Hepatocyte (in vitro differentiated cells): Measurements from ENCODE around the gene IFT88. TPM values are rescaled to one million over a fixed set of nuclear protein-coding genes. Genes with fewer than 3 reads are reported as not detected.

Source experiments
- DNase-seq: peaks from one replicate; pipeline ENCODE4 v3.0.0-alpha.2; 2016; ENCODE audit warnings: low spot score
- H2AFZ ChIP-seq: fragments of 200-600 bp; sonication (generic); 2 replicates; pipeline ENCODE4 v1.6.0; 2016; ENCODE audit warnings: antibody characterized with exemption, mild to moderate bottlenecking
- H3K27ac ChIP-seq: fragments of 200-600 bp; sonication (generic); 2 replicates; pipeline ENCODE4 v1.5.1; 2016; ENCODE audit warnings: mild to moderate bottlenecking
- H3K27me3 ChIP-seq: fragments of 200-600 bp; sonication (generic); 2 replicates; pipeline ENCODE4 v1.6.1; 2016
- H3K36me3 ChIP-seq: fragments of 200-600 bp; sonication (generic); replicated peaks from 2 replicates; pipeline ENCODE4 v1.5.1; 2016; ENCODE audit warnings: low read depth; ENCODE audit not compliant: insufficient read depth
- H3K4me1 ChIP-seq: fragments of 200-600 bp; sonication (generic); 2 replicates; pipeline ENCODE4 v1.5.1; 2016; ENCODE audit warnings: mild to moderate bottlenecking, moderate library complexity; ENCODE audit not compliant: insufficient read depth
- H3K4me2 ChIP-seq: fragments of 200-600 bp; sonication (generic); 2 replicates; pipeline ENCODE4 v1.6.0; 2016
- H3K4me3 ChIP-seq: fragments of 200-600 bp; sonication (generic); 2 replicates; pipeline ENCODE4 v1.5.1; 2016; ENCODE audit warnings: mild to moderate bottlenecking
- H3K79me2 ChIP-seq: fragments of 200-600 bp; sonication (generic); 2 replicates; pipeline ENCODE4 v1.6.0; 2017; ENCODE audit warnings: mild to moderate bottlenecking
- H3K9me2 ChIP-seq: fragments of 200-600 bp; sonication (generic); replicated peaks from 2 replicates; pipeline ENCODE4 v1.6.0; 2017; ENCODE audit warnings: mild to moderate bottlenecking; ENCODE audit not compliant: insufficient read depth
- H3K9me3 ChIP-seq: fragments of 200-600 bp; sonication (generic); 2 replicates; pipeline ENCODE4 v1.5.1; 2016; ENCODE audit warnings: low read depth, mild to moderate bottlenecking
- H4K20me1 ChIP-seq: fragments of 200-600 bp; sonication (generic); 2 replicates; pipeline ENCODE4 v1.6.0; 2016; ENCODE audit warnings: mild to moderate bottlenecking; ENCODE audit not compliant: insufficient read depth, poor library complexity, severe bottlenecking
- CTCF ChIP-seq: fragments of 200-600 bp; sonication (generic); IDR thresholded peaks from 2 replicates; pipeline ENCODE4 v1.5.1; 2016; ENCODE audit warnings: antibody characterized with exemption, mild to moderate bottlenecking; ENCODE audit not compliant: poor library complexity
- EZH2 ChIP-seq: fragments of 200-600 bp; sonication (generic); IDR thresholded peaks from 2 replicates; pipeline ENCODE4 v1.6.1; 2016; ENCODE audit warnings: antibody characterized with exemption, mild to moderate bottlenecking, borderline replicate concordance
- EZH2phosphoT487 ChIP-seq: fragments of 200-600 bp; sonication (generic); IDR thresholded peaks from one replicate; pipeline ENCODE4 v1.6.1; 2018; ENCODE audit warnings: antibody characterized with exemption, mild to moderate bottlenecking, low read depth, moderate library complexity; ENCODE audit not compliant: unreplicated experiment, severe bottlenecking
- WGBS: methylation state at CpG from one replicate; pipeline ENCODE4 v1.1.6; 2016; ENCODE audit warnings: low lambda C conversion rate; ENCODE audit errors: missing lambda C conversion rate; 5-methylcytosine and 5-hydroxymethylcytosine counted together
- polyA plus RNA-seq: library from polyadenylated mRNA; unstranded; fragments of >200 nt; fragmentation: Nextera tagmentation; extraction: Ambion mirVana; gene quantifications from 2 replicates; pipeline ENCODE4 v1.2.1, GENCODE V29; 2016
- total RNA-seq: library from RNA; depleted of rRNA; stranded (reverse); fragments of >200 nt; gene quantifications from 2 replicates; pipeline ENCODE4 v1.2.3, GENCODE V29; 2014

Gene IFT88
- total and polyA plus RNA-seq, 2 experiments from 2014 or later: 9.2 to 19.2 TPM

DNA sequence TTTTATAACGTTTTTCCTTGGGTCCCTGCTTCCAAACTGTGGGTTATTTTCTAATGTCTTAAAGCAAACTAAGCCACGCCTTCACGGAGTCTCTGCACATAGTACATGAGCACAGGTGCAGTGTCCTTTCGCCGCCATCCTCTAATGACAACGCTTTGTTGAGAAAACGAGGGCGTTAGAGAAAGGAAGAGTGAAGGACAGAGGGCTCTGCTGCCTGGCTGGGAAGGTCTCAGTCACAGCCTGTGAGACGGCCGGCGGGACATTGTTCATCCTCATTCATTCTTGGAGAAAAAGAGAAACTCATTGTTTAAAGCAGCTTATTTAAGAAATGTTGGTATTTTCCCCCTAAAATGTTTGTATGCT, 146.0 kb downstream of the IFT88 start:
- no peak for DNase-seq
- Histone ChIP-seq H3K4me1 (peaks cover 7% of the 10 kb centered on the region), H3K27ac (no peak overlapping the region), H3K9me3 (no peaks in the 10 kb centered on the region), H4K20me1 (no peaks in the 10 kb centered on the region), H3K36me3 (no peaks in the 10 kb centered on the region), H3K4me2 (peak overlapping the region; percentile 75), H3K4me3 (no peak overlapping the region), H3K79me2 (no peaks in the 10 kb centered on the region), H3K27me3 (no peaks in the 10 kb centered on the region), H3K9me2 (no peaks in the 10 kb centered on the region), H2AFZ (peak overlapping the region; percentile 69)
- TF ChIP-seq CTCF: no peak
- TF ChIP-seq EZH2phosphoT487: no peak
- no peak for TF ChIP-seq EZH2
- WGBS: 31% methylated on average over 11 of the region's 11 CpGs

DNA sequence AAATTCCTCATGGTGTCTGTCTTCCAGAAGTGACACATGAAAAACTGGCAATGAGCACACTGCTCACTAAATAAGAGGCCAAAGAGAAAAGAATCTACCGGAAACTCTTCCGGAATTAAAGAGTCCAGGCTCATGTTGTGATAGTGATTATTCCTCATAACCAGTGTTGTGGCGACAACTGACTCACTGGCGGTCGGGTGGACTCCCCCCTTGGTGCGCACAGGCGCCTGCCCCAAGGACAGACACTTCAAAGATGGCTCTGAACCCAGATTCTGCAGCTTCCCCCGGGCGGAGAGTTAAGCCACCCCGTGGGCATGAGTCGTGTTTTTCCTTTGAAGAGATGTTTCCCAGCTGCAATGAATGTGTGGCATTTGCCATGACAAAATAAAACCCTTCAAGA, 146.8 kb downstream of the IFT88 start:
- no peak overlapping the region for H3K4me3 ChIP-seq
- H3K4me1 ChIP-seq: peaks cover 7% of the 10 kb centered on the region
- no peaks in the 10 kb centered on the region for H3K36me3 ChIP-seq
- no peak for DNase-seq
- H3K4me2 ChIP-seq: no peak overlapping the region
- H3K9me3 ChIP-seq: no peaks in the 10 kb centered on the region
- no peaks in the 10 kb centered on the region for H3K27me3 ChIP-seq
- 84% methylated on average over 11 of the region's 11 CpGs for WGBS
- no peaks in the 10 kb centered on the region for H3K79me2 ChIP-seq
- no peak overlapping the region for H3K27ac ChIP-seq
- H4K20me1 ChIP-seq: no peaks in the 10 kb centered on the region
- no peak for TF ChIP-seq CTCF
- TF ChIP-seq EZH2: no peak
- TF ChIP-seq EZH2phosphoT487: no peak
- no peak overlapping the region for H2AFZ ChIP-seq
- no peaks in the 10 kb centered on the region for H3K9me2 ChIP-seq

DNA sequence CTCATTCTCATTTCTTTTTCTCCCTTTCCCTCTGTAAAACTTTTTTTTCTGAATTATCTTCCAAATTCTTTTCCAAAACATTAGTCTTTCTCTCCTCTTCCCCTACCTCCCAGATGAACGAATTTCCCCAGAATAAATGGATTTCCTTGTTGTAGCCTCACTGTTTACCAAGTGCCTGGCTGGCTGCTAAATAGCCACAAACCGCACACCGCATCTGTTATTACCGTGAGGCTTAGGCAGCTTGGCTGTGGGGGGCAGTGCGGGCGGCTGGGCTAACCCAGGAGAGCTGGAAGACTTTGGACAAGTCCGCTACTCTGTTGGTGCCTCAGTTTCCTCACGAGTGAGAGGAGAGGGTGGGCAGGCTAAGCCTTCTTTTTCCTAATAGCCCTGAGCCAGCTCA, 147.2 kb downstream of the IFT88 start:
- H3K4me2 ChIP-seq: no peak overlapping the region
- no peak overlapping the region for H3K4me3 ChIP-seq
- H2AFZ ChIP-seq: no peak overlapping the region
- TF ChIP-seq EZH2 (no peak), CTCF (no peak), EZH2phosphoT487 (no peak)
- H3K9me2 ChIP-seq: no peaks in the 10 kb centered on the region
- no peaks in the 10 kb centered on the region for H3K79me2 ChIP-seq
- H3K4me1 ChIP-seq: peaks cover 7% of the 10 kb centered on the region
- H3K36me3 ChIP-seq: no peaks in the 10 kb centered on the region
- H4K20me1 ChIP-seq: no peaks in the 10 kb centered on the region
- peak overlapping the region; percentile 8 for H3K27ac ChIP-seq
- H3K9me3 ChIP-seq: no peaks in the 10 kb centered on the region
- DNase-seq: no peak
- no peaks in the 10 kb centered on the region for H3K27me3 ChIP-seq
- WGBS: 91% methylated on average over 8 of the region's 8 CpGs
